Measurements from ENCODE around the gene PA2G4.

- TF ChIP-seq POLR2A (IDR thresholded peaks at IDR 0.05; ENCODE audit: low read depth) (no peak), CTCF (IDR thresholded peaks at IDR 0.05) (no peak), POLR2AphosphoS5 (IDR thresholded peaks at IDR 0.05) (no peak), EP300 (IDR thresholded peaks at IDR 0.05) (no peak)
These were observed 1.2 kb downstream of the PA2G4 start for GRCh38 chr12:56105609-56105902.
